ENCODE measurements around the gene CLPSL2.

The CLPSL2 gene

GRCh38 chr6:35823601-35824000, 47.2 kb downstream of the CLPSL2 start:
- Histone ChIP-seq H3K9me3 (ENCODE audit: control insufficient read depth, insufficient read depth, low read length) (no peaks in the 10 kb centered on the region), H3K4me1 (ENCODE audit: control insufficient read depth, insufficient read depth, low read length) (no peaks in the 10 kb centered on the region), H3K9ac (ENCODE audit: low read depth, low read length) (no peak overlapping the region), H3K36me3 (ENCODE audit: control insufficient read depth, insufficient read depth, low read length) (no peaks in the 10 kb centered on the region), H3K27me3 (ENCODE audit: control insufficient read depth, insufficient read depth, low read length) (no peaks in the 10 kb centered on the region), H3K4me3 (ENCODE audit: low read depth, low read length) (no peak overlapping the region)

- H3K9me3 ChIP-seq (ENCODE audit: control insufficient read depth, insufficient read depth, low read length) = no peaks in the 10 kb centered on the region
- no peak overlapping the region for H3K4me3 ChIP-seq (ENCODE audit: low read depth, low read length)
- no peak overlapping the region for H3K9ac ChIP-seq (ENCODE audit: low read depth, low read length)
- H3K27me3 ChIP-seq (ENCODE audit: control insufficient read depth, insufficient read depth, low read length) = no peaks in the 10 kb centered on the region
- no peaks in the 10 kb centered on the region for H3K4me1 ChIP-seq (ENCODE audit: control insufficient read depth, insufficient read depth, low read length)
- H3K36me3 ChIP-seq (ENCODE audit: control insufficient read depth, insufficient read depth, low read length) = no peaks in the 10 kb centered on the region
Measured at GRCh38 chr6:35824552-35825192, 48.3 kb downstream of the CLPSL2 start.
